ENCODE data around the gene UTP25. TPM values are rescaled to one million over a fixed set of nuclear protein-coding genes. Genes with fewer than 3 reads are reported as not detected.

Gene UTP25
- total and polyA plus RNA-seq, 9 donors = 4.7 to 7.5 (median 5.8) TPM

- Histone ChIP-seq H3K27ac (ENCODE audit: low read length) (no peak overlapping the region), H3K36me3 (ENCODE audit: control insufficient read depth, insufficient read depth, low read length) (peaks cover 78% of the 10 kb centered on the region), H3K4me3 (ENCODE audit: low read length) (no peak overlapping the region), H3K27me3 (ENCODE audit: control insufficient read depth, insufficient read depth, low read length) (no peaks in the 10 kb centered on the region), H3K9me3 (replicated peaks; ENCODE audit: control insufficient read depth, low read depth, low read length) (no peaks in the 10 kb centered on the region), H3K4me1 (ENCODE audit: control insufficient read depth, insufficient read depth, low read length) (no peaks in the 10 kb centered on the region)
- DNase-seq = no peak
- no CpG with 5 or more reads among the region's 7 CpGs for whole genome bisulfite sequencing (ENCODE audit: insufficient coverage)
Measured at GRCh38 chr1:209837671-209838070, 9.9 kb downstream of the UTP25 start.

DNA sequence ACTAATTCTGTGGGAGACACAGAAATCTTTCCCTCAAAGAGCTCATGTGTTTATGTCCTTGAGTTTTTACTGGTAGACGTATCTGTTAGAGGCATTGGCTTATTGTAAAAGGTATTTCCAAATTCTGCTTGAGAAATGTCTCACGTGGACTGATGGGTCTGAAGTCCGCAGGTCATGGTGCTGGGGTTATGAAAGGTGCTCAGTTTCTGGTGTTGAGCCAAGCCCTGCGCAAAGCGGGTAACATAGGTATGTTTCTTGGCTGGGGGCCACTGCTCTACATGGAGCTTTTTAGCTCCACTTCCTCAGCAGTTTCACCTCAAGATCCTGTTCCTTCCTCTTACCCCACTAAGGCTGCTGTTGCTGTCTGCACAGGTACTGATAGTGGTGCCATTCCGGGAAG, 10.8 kb downstream of the UTP25 start:
- H3K9me3 ChIP-seq (replicated peaks; ENCODE audit: control insufficient read depth, low read depth, low read length) = no peaks in the 10 kb centered on the region
- DNase-seq = no peak
- H3K4me1 ChIP-seq (ENCODE audit: control insufficient read depth, insufficient read depth, low read length) = no peaks in the 10 kb centered on the region
- H3K27me3 ChIP-seq (ENCODE audit: control insufficient read depth, insufficient read depth, low read length) = no peaks in the 10 kb centered on the region
- H3K27ac ChIP-seq (ENCODE audit: low read length) = no peak overlapping the region
- H3K4me3 ChIP-seq (ENCODE audit: low read length) = no peak overlapping the region
- WGBS (ENCODE audit: insufficient coverage) = 66% methylated on average over 5 of the region's 6 CpGs
- H3K36me3 ChIP-seq (ENCODE audit: control insufficient read depth, insufficient read depth, low read length) = peaks cover 77% of the 10 kb centered on the region

DNA sequence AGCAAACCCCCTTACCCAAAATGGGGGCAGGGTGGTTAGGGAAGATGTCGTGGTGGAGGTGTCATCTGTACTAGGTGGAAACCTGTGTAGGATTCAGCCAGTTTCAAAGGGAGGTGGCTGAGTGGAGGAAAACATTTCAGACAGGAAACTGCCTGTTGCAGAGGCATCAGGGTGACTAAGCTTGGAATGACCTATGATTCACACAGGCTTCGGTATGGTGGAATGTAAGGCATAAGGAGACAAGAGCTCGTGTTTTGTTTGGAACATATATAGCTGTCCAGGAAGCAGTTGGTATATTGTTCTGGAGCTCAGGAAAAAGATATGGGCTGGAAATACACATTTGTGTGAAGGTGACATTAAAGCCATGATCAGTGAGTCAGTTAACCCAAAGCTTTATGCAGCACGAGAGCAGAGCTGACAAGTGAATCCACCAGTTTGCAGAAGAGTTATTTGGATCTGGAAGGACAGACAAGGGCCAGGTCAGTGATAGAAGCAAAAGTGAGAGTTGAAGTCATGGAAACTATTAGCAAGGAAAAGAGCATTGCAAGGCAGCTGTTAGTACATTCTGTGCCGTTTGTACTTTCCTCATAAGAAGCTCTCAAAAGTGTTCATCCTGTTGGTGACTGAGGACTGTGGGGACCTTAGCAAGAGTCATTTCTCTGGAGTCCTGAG, 12.2 kb downstream of the UTP25 start:
- no peak for DNase-seq
- Histone ChIP-seq H3K4me3 (ENCODE audit: low read length) (no peak overlapping the region), H3K4me1 (ENCODE audit: control insufficient read depth, insufficient read depth, low read length) (no peaks in the 10 kb centered on the region), H3K27ac (ENCODE audit: low read length) (no peak overlapping the region), H3K9me3 (replicated peaks; ENCODE audit: control insufficient read depth, low read depth, low read length) (no peaks in the 10 kb centered on the region), H3K36me3 (ENCODE audit: control insufficient read depth, insufficient read depth, low read length) (peaks cover 75% of the 10 kb centered on the region), H3K27me3 (ENCODE audit: control insufficient read depth, insufficient read depth, low read length) (no peaks in the 10 kb centered on the region)
- 75% methylated on average over 5 of the region's 5 CpGs for WGBS (ENCODE audit: insufficient coverage)

DNA sequence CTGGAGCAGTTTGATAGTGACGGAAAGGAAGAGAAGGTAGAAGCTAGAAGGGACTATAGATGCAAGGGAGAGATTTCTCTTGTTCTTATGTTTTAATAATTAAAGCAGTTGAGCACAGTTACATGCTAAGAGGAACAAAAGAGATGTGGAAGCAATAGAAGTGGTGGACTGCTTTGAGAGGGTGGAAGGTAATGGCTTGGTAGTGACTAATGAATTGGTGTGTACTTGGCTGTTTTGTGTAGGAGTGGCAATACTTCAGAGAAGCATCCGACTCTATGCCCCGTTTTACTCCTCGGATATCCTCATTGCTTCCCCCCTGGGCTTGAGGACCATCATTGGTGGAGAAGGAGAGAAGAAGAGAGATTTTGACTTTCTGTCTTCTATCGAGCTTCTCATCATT, 12.8 kb downstream of the UTP25 start:
- Histone ChIP-seq H3K9me3 (replicated peaks; ENCODE audit: control insufficient read depth, low read depth, low read length) (no peaks in the 10 kb centered on the region), H3K27me3 (ENCODE audit: control insufficient read depth, insufficient read depth, low read length) (no peaks in the 10 kb centered on the region), H3K36me3 (ENCODE audit: control insufficient read depth, insufficient read depth, low read length) (peaks cover 77% of the 10 kb centered on the region), H3K27ac (ENCODE audit: low read length) (no peak overlapping the region), H3K4me3 (ENCODE audit: low read length) (no peak overlapping the region), H3K4me1 (ENCODE audit: control insufficient read depth, insufficient read depth, low read length) (no peaks in the 10 kb centered on the region)
- 100% methylated on average over 1 of the region's 5 CpGs for WGBS (ENCODE audit: insufficient coverage)
- no peak for DNase-seq

- Histone ChIP-seq H3K4me3 (ENCODE audit: low read length) (no peak overlapping the region), H3K36me3 (ENCODE audit: control insufficient read depth, insufficient read depth, low read length) (peaks cover 72% of the 10 kb centered on the region), H3K4me1 (ENCODE audit: control insufficient read depth, insufficient read depth, low read length) (no peaks in the 10 kb centered on the region), H3K9me3 (replicated peaks; ENCODE audit: control insufficient read depth, low read depth, low read length) (no peaks in the 10 kb centered on the region), H3K27me3 (ENCODE audit: control insufficient read depth, insufficient read depth, low read length) (no peaks in the 10 kb centered on the region), H3K27ac (ENCODE audit: low read length) (no peak overlapping the region)
- 97% methylated on average over 3 of the region's 6 CpGs for WGBS (ENCODE audit: insufficient coverage)
- DNase-seq = no peak
Measured at GRCh38 chr1:209844695-209845407, 17.1 kb downstream of the UTP25 start.

DNA sequence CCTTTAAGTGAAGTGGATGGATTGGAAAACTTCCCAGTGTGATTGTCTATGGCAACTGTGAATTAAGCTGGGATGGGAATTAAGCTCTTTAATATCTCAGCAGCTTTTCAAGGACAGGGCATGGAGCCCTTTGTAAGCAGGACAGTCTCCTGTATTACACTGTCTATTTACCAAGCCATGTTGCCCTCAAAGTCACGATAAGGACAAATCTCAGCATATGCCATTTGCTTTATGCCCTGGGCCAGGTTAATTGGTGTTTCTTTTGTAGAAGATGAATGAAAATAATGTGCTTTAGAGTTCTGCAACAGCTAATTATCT, 17.6 kb downstream of the UTP25 start:
- no peak overlapping the region for H3K27ac ChIP-seq (ENCODE audit: low read length)
- WGBS (ENCODE audit: insufficient coverage) = no CpG with 5 or more reads among the region's 1 CpG

GRCh38 chr1:209849388-209849787, 21.6 kb downstream of the UTP25 start:
- Histone ChIP-seq H3K27ac (ENCODE audit: low read length) (no peak overlapping the region), H3K9me3 (replicated peaks; ENCODE audit: control insufficient read depth, low read depth, low read length) (no peaks in the 10 kb centered on the region), H3K36me3 (ENCODE audit: control insufficient read depth, insufficient read depth, low read length) (peaks cover 69% of the 10 kb centered on the region), H3K27me3 (ENCODE audit: control insufficient read depth, insufficient read depth, low read length) (no peaks in the 10 kb centered on the region), H3K4me1 (ENCODE audit: control insufficient read depth, insufficient read depth, low read length) (no peaks in the 10 kb centered on the region), H3K4me3 (ENCODE audit: low read length) (no peak overlapping the region)
- DNase-seq = no peak
- no CpG with 5 or more reads among the region's 5 CpGs for WGBS (ENCODE audit: insufficient coverage)

More for the DNA sequence above, 17.6 kb downstream of the UTP25 start:
- Histone ChIP-seq H3K9me3 (replicated peaks; ENCODE audit: control insufficient read depth, low read depth, low read length) (no peaks in the 10 kb centered on the region), H3K4me3 (ENCODE audit: low read length) (no peak overlapping the region), H3K36me3 (ENCODE audit: control insufficient read depth, insufficient read depth, low read length) (peaks cover 72% of the 10 kb centered on the region), H3K4me1 (ENCODE audit: control insufficient read depth, insufficient read depth, low read length) (no peaks in the 10 kb centered on the region), H3K27me3 (ENCODE audit: control insufficient read depth, insufficient read depth, low read length) (no peaks in the 10 kb centered on the region)
- DNase-seq = no peak

DNA sequence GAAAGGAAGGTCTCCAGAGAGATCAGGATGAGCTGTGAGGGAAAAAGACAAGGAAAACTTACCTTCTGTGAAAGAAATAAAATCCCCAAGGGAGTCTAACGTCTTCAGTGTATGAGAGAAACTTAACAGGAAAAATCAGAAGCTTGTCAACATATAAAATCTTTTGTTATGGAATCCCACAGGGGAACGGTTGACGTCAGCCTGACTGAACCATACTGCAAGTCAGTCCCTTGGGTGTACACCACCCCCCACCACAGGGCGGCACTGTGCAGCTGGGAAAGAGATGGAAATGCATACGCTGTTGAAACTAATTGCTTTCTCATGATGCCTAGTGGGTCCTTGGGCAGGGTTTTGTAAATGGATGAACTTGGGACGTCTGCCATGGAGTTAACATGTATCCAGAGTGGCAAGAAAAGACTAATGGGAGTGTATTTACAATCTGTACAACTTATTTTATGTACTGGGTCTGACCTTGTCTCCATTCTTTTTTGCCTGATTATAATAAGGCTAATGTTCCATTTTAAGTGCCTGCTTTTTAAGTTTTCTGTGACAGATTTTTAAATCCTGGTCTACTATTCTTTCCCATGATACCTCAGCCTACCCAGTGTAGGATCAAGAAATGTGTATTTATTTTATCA, 22.7 kb downstream of the UTP25 start:
- H3K36me3 ChIP-seq (ENCODE audit: control insufficient read depth, insufficient read depth, low read length) = peaks cover 65% of the 10 kb centered on the region
- H3K27ac ChIP-seq (ENCODE audit: low read length) = no peak overlapping the region
- no peaks in the 10 kb centered on the region for H3K4me1 ChIP-seq (ENCODE audit: control insufficient read depth, insufficient read depth, low read length)
- peak; percentile 8 for DNase-seq
- no peaks in the 10 kb centered on the region for H3K9me3 ChIP-seq (replicated peaks; ENCODE audit: control insufficient read depth, low read depth, low read length)
- 20% methylated on average over 1 of the region's 6 CpGs for WGBS (ENCODE audit: insufficient coverage)
- no peak overlapping the region for H3K4me3 ChIP-seq (ENCODE audit: low read length)
- H3K27me3 ChIP-seq (ENCODE audit: control insufficient read depth, insufficient read depth, low read length) = no peaks in the 10 kb centered on the region

DNA sequence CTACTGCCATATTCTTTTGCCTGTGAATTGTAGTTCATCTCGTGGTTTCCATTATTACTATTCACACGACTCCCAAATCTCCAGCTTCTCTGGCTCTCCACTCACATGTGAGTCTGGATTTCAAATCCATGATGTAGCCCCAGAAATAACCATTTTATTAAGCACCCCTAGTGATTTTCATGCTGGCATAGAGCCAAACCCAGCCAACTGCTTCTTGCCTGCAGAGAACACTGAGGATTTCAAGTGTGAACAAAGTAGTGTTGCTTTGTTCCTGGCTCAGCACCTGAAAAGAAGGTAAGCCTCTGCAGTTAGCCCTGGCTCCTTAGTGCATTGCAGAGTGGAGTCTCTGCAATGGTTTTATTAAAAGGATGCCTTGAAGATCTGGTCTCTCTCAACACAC, 25.9 kb downstream of the UTP25 start:
- 30% methylated on average over 2 of the region's 2 CpGs for WGBS (ENCODE audit: insufficient coverage)
- Histone ChIP-seq H3K36me3 (ENCODE audit: control insufficient read depth, insufficient read depth, low read length) (peaks cover 42% of the 10 kb centered on the region), H3K27ac (ENCODE audit: low read length) (no peak overlapping the region), H3K4me1 (ENCODE audit: control insufficient read depth, insufficient read depth, low read length) (no peaks in the 10 kb centered on the region), H3K9me3 (replicated peaks; ENCODE audit: control insufficient read depth, low read depth, low read length) (no peaks in the 10 kb centered on the region), H3K27me3 (ENCODE audit: control insufficient read depth, insufficient read depth, low read length) (no peaks in the 10 kb centered on the region), H3K4me3 (ENCODE audit: low read length) (no peak overlapping the region)
- DNase-seq = no peak

DNA sequence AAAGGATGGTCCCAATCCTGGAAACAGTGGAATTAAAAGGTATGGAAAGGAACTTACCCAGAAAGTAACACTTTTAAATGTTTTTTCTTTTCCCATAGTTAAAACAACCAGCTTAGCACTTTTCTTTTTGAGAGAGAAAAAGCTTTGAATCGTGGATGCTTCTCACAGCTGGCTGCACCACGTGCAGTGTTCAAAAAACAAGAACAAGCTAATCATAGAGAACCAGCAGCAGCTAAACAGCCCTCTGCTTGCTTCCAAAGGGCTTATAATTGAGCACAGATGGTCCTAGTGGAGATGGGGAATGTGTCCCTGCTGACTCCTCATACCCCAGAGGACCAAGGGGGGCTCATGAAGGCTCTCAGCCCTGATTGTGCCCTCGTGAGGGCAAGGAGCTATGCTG, 26.4 kb downstream of the UTP25 start:
- 44% methylated on average over 1 of the region's 3 CpGs for WGBS (ENCODE audit: insufficient coverage)
- Histone ChIP-seq H3K36me3 (ENCODE audit: control insufficient read depth, insufficient read depth, low read length) (peaks cover 37% of the 10 kb centered on the region), H3K27me3 (ENCODE audit: control insufficient read depth, insufficient read depth, low read length) (no peaks in the 10 kb centered on the region)

More for the DNA sequence above, 26.4 kb downstream of the UTP25 start:
- Histone ChIP-seq H3K4me1 (ENCODE audit: control insufficient read depth, insufficient read depth, low read length) (no peaks in the 10 kb centered on the region), H3K27ac (ENCODE audit: low read length) (no peak overlapping the region), H3K9me3 (replicated peaks; ENCODE audit: control insufficient read depth, low read depth, low read length) (no peaks in the 10 kb centered on the region), H3K4me3 (ENCODE audit: low read length) (no peak overlapping the region)
- no peak for DNase-seq
